Liver (tissue), 9 donors: ENCODE measurements around the gene RNFT2. TPM values are rescaled to one million over a fixed set of nuclear protein-coding genes. Genes with fewer than 3 reads are reported as not detected.
"Not testable (repeated sequence)": the region's sequence is repeated elsewhere in the genome, so short reads cannot be mapped to it uniquely, and the experiment has no call there.

ENCODE experiments used
- DNase-seq: peaks from one replicate; pipeline ENCODE4 v3.0.0-alpha.2; 2017; ENCODE audit warnings: low spot score
- H3K27ac ChIP-seq, 2 donors: one replicate each; pipeline ENCODE4 v1.7.0; 2013; ENCODE audit warnings: inconsistent platforms in 2 of 2, low read length in 2 of 2, control low read depth in 1 of 2, low read depth in 1 of 2, mild to moderate bottlenecking in 1 of 2
- H3K27me3 ChIP-seq, 4 donors: one replicate each; pipeline versions ENCODE4 v1.6.1 to v1.7.0; 2013; ENCODE audit warnings: low read length in 3 of 4, inconsistent platforms in 1 of 4, mild to moderate bottlenecking in 1 of 4, moderate library complexity in 1 of 4; ENCODE audit not compliant: control insufficient read depth in 4 of 4, insufficient read depth in 4 of 4
- H3K36me3 ChIP-seq, 4 donors: one replicate each; pipeline versions ENCODE4 v1.6.1 to v1.7.0; 2013; ENCODE audit warnings: low read length in 3 of 4, mild to moderate bottlenecking in 3 of 4, low read depth in 1 of 4, moderate library complexity in 1 of 4; ENCODE audit not compliant: control insufficient read depth in 4 of 4, insufficient read depth in 3 of 4
- H3K4me1 ChIP-seq, 4 donors: one replicate each; pipeline versions ENCODE4 v1.6.1 to v1.7.0; 2013; ENCODE audit warnings: low read length in 3 of 4, mild to moderate bottlenecking in 3 of 4, moderate library complexity in 1 of 4; ENCODE audit not compliant: control insufficient read depth in 4 of 4, insufficient read depth in 4 of 4
- H3K4me3 ChIP-seq, 3 donors: one replicate each; pipeline versions ENCODE4 v1.6.1 to v1.7.0; 2013; ENCODE audit warnings: low read length in 3 of 3, control low read depth in 1 of 3, low read depth in 1 of 3, mild to moderate bottlenecking in 1 of 3
- H3K9ac ChIP-seq, 2 donors: one replicate each; pipeline ENCODE4 v1.7.0; 2013; ENCODE audit warnings: low read length in 2 of 2, mild to moderate bottlenecking in 2 of 2, moderate library complexity in 2 of 2, control low read depth in 1 of 2, low read depth in 1 of 2
- H3K9me3 ChIP-seq, 4 donors: one replicate each; pipeline versions ENCODE4 v1.6.1 to v1.7.0; 2013; ENCODE audit warnings: low read length in 3 of 4; ENCODE audit not compliant: control insufficient read depth in 4 of 4
- CTCF ChIP-seq: fragments of 150-350 bp; IDR thresholded peaks from 2 replicates; pipeline ENCODE4 v1.5.1; 2017; ENCODE audit warnings: improper control_type of control experiment, low read depth, low read length; ENCODE audit not compliant: missing input control
- FOXA2 ChIP-seq: IDR thresholded peaks from 2 replicates; pipeline ENCODE4 v1.6.1; 2016; ENCODE audit warnings: antibody characterized with exemption
- GABPA ChIP-seq, 2 donors: IDR thresholded peaks in 1 of 2; conservative IDR thresholded peaks in 1 of 2; 2 replicates each; pipeline ENCODE4 v1.6.1; 2016; ENCODE audit warnings: antibody characterized with exemption in 2 of 2, mild to moderate bottlenecking in 1 of 2, moderate library complexity in 1 of 2
- HNF4A ChIP-seq, 2 donors: conservative IDR thresholded peaks; 2 replicates each; pipeline ENCODE4 v1.6.1; 2016; ENCODE audit warnings: antibody characterized with exemption in 2 of 2, mild to moderate bottlenecking in 2 of 2
- HNF4G ChIP-seq: IDR thresholded peaks from 2 replicates; pipeline ENCODE4 v1.6.1; 2016; ENCODE audit warnings: antibody characterized with exemption
- JUND ChIP-seq, 2 donors: IDR thresholded peaks; 2 replicates each; pipeline ENCODE4 v1.6.1; 2016; ENCODE audit warnings: antibody characterized with exemption in 2 of 2
- MAX ChIP-seq: IDR thresholded peaks from 2 replicates; pipeline ENCODE4 v1.6.1; 2016; ENCODE audit warnings: antibody characterized with exemption
- NR2F2 ChIP-seq: IDR thresholded peaks from 2 replicates; pipeline ENCODE4 v1.6.1; 2016; ENCODE audit warnings: antibody characterized with exemption
- RAD21 ChIP-seq, 2 donors: IDR thresholded peaks; 2 replicates each; pipeline ENCODE4 v1.6.1; 2016; ENCODE audit warnings: antibody characterized with exemption in 2 of 2, mild to moderate bottlenecking in 2 of 2
- REST ChIP-seq: IDR thresholded peaks from 2 replicates; pipeline ENCODE4 v1.6.1; 2016; ENCODE audit warnings: antibody characterized with exemption, mild to moderate bottlenecking
- RXRA ChIP-seq, 2 donors: IDR thresholded peaks; 2 replicates each; pipeline ENCODE4 v1.6.1; 2017 to 2018; ENCODE audit warnings: antibody characterized with exemption in 2 of 2, mild to moderate bottlenecking in 1 of 2
- SP1 ChIP-seq: IDR thresholded peaks from 2 replicates; pipeline ENCODE4 v1.6.1; 2018; ENCODE audit warnings: antibody characterized with exemption, mild to moderate bottlenecking
- TAF1 ChIP-seq: conservative IDR thresholded peaks from 2 replicates; pipeline ENCODE4 v1.6.1; 2016; ENCODE audit warnings: antibody characterized with exemption, mild to moderate bottlenecking
- YY1 ChIP-seq: IDR thresholded peaks from 2 replicates; pipeline ENCODE4 v1.6.1; 2016; ENCODE audit warnings: antibody characterized with exemption, mild to moderate bottlenecking
- ZBTB33 ChIP-seq: IDR thresholded peaks from 2 replicates; pipeline ENCODE4 v1.6.1; 2016; ENCODE audit warnings: antibody characterized with exemption
- WGBS: extraction: QIAGEN DNeasy Blood & Tissue Kit; methylation state at CpG from one replicate; pipeline ENCODE4 v1.1.7; 2013; 5-methylcytosine and 5-hydroxymethylcytosine counted together
- polyA plus RNA-seq, 2 donors: library from polyadenylated mRNA; stranded (reverse) in 1 of 2; unstranded in 1 of 2; fragments of 200-250 nt in 1 of 2; fragments of >200 nt in 1 of 2; fragmentation: Nextera tagmentation in 1 of 2; extraction: Ambion mirVana in 1 of 2; gene quantifications; one replicate each; pipeline versions ENCODE4 v1.2.1 to v1.2.3, GENCODE V29; 2013 to 2015
- total RNA-seq, 2 donors: library from RNA; depleted of rRNA; stranded (reverse); fragments of >200 nt; gene quantifications; one replicate each; pipeline ENCODE4 v1.2.3, GENCODE V29; 2014
- donor health status: healthy.
- donor health status: healthy.
- donor health status: healthy.
- donor health status: healthy.
- donor health status: healthy.

The RNFT2 gene
- total and polyA plus RNA-seq, 4 donors = 0.13 to 1.4 (median 0.19) TPM

GRCh38 chr12:116812238-116812637, 74.1 kb downstream of the RNFT2 start:
- H3K9ac ChIP-seq = no peak overlapping the region
- no peak for TF ChIP-seq CTCF
- no peak for TF ChIP-seq RXRA (IDR thresholded peaks at IDR 0.05)
- no peak for TF ChIP-seq HNF4A (conservative IDR thresholded peaks at IDR 0.05)
- TF ChIP-seq ZBTB33 = no peak
- TF ChIP-seq RAD21 (IDR thresholded peaks at IDR 0.05) = no peak
- no peak for TF ChIP-seq HNF4G
- TF ChIP-seq NR2F2 = no peak
- no peak for TF ChIP-seq YY1
- TF ChIP-seq TAF1 = no peak
- TF ChIP-seq GABPA (IDR thresholded peaks at IDR 0.05 in 1 of 2, conservative IDR thresholded peaks at IDR 0.05 in 1 of 2) = no peak
- TF ChIP-seq FOXA2 = no peak
- TF ChIP-seq REST = no peak
- no peak for TF ChIP-seq JUND (IDR thresholded peaks at IDR 0.05)
- TF ChIP-seq MAX = no peak
- no peak for TF ChIP-seq SP1
- 91% methylated on average over 10 of the region's 10 CpGs for WGBS
- no peaks in the 10 kb centered on the region for H3K9me3 ChIP-seq
- no peaks in the 10 kb centered on the region for H3K36me3 ChIP-seq
- no peak for DNase-seq
- H3K4me1 ChIP-seq = no peaks in the 10 kb centered on the region
- no peaks in the 10 kb centered on the region for H3K27me3 ChIP-seq
- no peak overlapping the region for H3K4me3 ChIP-seq
- no peak overlapping the region for H3K27ac ChIP-seq

GRCh38 chr12:116813271-116814041, 75.3 kb downstream of the RNFT2 start:
- no peaks in the 10 kb centered on the region for H3K27me3 ChIP-seq
- H3K27ac ChIP-seq = no peak overlapping the region
- DNase-seq = no peak
- H3K9me3 ChIP-seq = no peaks in the 10 kb centered on the region
- no peak for TF ChIP-seq CTCF
- H3K36me3 ChIP-seq = no peaks in the 10 kb centered on the region
- WGBS = 77% methylated on average over 7 of the region's 7 CpGs
- H3K9ac ChIP-seq = no peak overlapping the region
- peaks cover 0 to 5% (median 0%) of the 10 kb centered on the region in 4 donors for H3K4me1 ChIP-seq
- H3K4me3 ChIP-seq = no peak overlapping the region

DNA sequence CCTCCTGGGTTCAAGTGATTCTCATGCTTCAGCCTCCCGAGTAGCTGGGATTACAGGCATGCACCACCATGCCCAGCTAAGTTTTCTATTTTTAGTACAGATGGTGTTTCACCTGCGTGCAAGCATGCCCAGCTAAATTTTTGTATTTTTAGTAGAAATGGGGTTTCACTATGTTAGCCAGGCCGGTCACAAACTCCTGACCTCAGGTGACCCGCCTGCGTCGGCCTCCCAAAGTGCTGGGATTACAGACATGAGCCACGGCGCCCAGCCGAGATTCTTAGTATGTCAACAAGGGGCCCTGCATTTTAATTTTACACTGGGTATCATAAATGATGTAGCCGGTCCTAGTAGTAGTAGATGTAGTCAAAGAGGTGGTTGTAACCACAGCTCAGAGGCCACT, 76.7 kb downstream of the RNFT2 start:
- not testable (repeated sequence) for H3K9ac ChIP-seq, H3K36me3 ChIP-seq, H3K27ac ChIP-seq, DNase-seq, H3K9me3 ChIP-seq, H3K4me1 ChIP-seq, H3K27me3 ChIP-seq, H3K4me3 ChIP-seq
- 87% methylated on average over 10 of the region's 10 CpGs for WGBS
